ENCODE data around the gene PARP3. TPM values are rescaled to one million over a fixed set of nuclear protein-coding genes. Genes with fewer than 3 reads are reported as not detected.

PARP3 gene
- 10 to 100 TPM; 10.9 to 19.0 (median 11.4) TPM for total RNA-seq

- intact Hi-C loops (cut with DNase I; ENCODE audit: low total_unique reads) (loop anchor here (1.0 kb wide), 4 partner anchors 14 to 212 kb away; partner anchors contain the start of genes ABHD14B, DUSP7 and POC1A), in situ Hi-C loops (cut with MboI; ENCODE audit: low sequenced_read_pairs in 4 of 4) (loop anchor here in 2 of 4 donors (10.0 kb wide), 1 partner anchor 53 kb away; the partner anchor contains the start of gene RPL29 (in 2 of the 2))
- peak; percentile 75 to 81 for TF ChIP-seq POLR2A (IDR thresholded peaks at IDR 0.05)
- TF ChIP-seq, protein P1, sequence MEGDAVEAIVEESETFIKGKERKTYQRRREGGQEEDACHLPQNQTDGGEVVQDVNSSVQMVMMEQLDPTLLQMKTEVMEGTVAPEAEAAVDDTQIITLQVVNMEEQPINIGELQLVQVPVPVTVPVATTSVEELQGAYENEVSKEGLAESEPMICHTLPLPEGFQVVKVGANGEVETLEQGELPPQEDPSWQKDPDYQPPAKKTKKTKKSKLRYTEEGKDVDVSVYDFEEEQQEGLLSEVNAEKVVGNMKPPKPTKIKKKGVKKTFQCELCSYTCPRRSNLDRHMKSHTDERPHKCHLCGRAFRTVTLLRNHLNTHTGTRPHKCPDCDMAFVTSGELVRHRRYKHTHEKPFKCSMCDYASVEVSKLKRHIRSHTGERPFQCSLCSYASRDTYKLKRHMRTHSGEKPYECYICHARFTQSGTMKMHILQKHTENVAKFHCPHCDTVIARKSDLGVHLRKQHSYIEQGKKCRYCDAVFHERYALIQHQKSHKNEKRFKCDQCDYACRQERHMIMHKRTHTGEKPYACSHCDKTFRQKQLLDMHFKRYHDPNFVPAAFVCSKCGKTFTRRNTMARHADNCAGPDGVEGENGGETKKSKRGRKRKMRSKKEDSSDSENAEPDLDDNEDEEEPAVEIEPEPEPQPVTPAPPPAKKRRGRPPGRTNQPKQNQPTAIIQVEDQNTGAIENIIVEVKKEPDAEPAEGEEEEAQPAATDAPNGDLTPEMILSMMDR (IDR thresholded peaks at IDR 0.05 in 4 of 5, conservative IDR thresholded peaks at IDR 0.05 in 1 of 5): peak; percentile 98 to 100 (median 100)
- H3K4me1 ChIP-seq: peaks cover 23 to 29% of the 10 kb centered on the region in 2 donors
- no peaks in the 10 kb centered on the region for H3K27me3 ChIP-seq
- no peaks in the 10 kb centered on the region for H3K9me3 ChIP-seq
- DNase-seq (peak; percentile 100), ATAC-seq (peak; percentile 90 to 94)
- peaks cover 0 to 29% of the 10 kb centered on the region in 2 donors for H3K36me3 ChIP-seq
- H3K4me3 ChIP-seq: peak within 1 kb of the TSS; percentile 83 to 94 (median 90)
- H3K27ac ChIP-seq: peak within 1 kb of the TSS; percentile 92 to 100 (median 95)
Measured at GRCh38 chr3:51941798-51942602, at the start of gene PARP3, which contains the start of gene RRP9. Gene PARP3, plus strand, starts transcription at chr3:51942363. Its CDS starts 993 bp downstream, at chr3:51943356. Gene RRP9, minus strand, starts transcription at chr3:51941904. Its CDS starts 37 bp downstream, at chr3:51941867.

- intact Hi-C loops (cut with DNase I; ENCODE audit: low total_unique reads): no loop called here
- TF ChIP-seq, protein P1 (IDR thresholded peaks at IDR 0.05 in 4 of 5, conservative IDR thresholded peaks at IDR 0.05 in 1 of 5): no peak
- TF ChIP-seq POLR2A (IDR thresholded peaks at IDR 0.05): no peak
- in situ Hi-C loops (cut with MboI; ENCODE audit: low sequenced_read_pairs in 4 of 4): no loop called here
Measured at GRCh38 chr3:51894391-51894790, 47.8 kb upstream of the PARP3 start.

DNA sequence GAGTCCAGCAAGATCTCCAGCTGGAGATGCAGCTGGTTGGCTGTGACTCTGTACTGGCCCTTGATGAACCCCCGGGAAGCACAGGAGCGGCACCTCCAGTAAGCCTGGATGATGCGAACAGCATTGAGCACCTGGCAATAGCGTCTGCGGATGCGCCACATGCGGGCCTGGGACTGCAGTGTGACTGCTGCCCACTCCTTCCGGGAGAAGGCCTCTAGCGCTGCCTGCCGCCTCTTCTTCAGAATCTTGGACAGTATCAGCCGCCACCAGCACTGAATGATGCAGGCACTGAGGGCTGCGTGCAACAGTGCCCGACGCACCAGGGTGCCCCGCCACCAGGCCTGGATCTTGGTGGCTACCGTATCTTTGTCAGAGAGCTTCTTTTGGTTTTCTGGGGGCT, 47.2 kb upstream of the PARP3 start:
- intact Hi-C loops (cut with DNase I; ENCODE audit: low total_unique reads): no loop called here
- in situ Hi-C loops (cut with MboI; ENCODE audit: low sequenced_read_pairs in 4 of 4): no loop called here
- H3K27me3 ChIP-seq: no peaks in the 10 kb centered on the region

More at GRCh38 chr3:51894391-51894790, 47.8 kb upstream of the PARP3 start:
- Histone ChIP-seq H3K36me3 (no peaks in the 10 kb centered on the region), H3K27me3 (no peaks in the 10 kb centered on the region), H3K27ac (no peak overlapping the region), H3K4me1 (no peaks in the 10 kb centered on the region), H3K9me3 (no peaks in the 10 kb centered on the region), H3K4me3 (no peak overlapping the region)
- DNase-seq (no peak), ATAC-seq (no peak)

DNA sequence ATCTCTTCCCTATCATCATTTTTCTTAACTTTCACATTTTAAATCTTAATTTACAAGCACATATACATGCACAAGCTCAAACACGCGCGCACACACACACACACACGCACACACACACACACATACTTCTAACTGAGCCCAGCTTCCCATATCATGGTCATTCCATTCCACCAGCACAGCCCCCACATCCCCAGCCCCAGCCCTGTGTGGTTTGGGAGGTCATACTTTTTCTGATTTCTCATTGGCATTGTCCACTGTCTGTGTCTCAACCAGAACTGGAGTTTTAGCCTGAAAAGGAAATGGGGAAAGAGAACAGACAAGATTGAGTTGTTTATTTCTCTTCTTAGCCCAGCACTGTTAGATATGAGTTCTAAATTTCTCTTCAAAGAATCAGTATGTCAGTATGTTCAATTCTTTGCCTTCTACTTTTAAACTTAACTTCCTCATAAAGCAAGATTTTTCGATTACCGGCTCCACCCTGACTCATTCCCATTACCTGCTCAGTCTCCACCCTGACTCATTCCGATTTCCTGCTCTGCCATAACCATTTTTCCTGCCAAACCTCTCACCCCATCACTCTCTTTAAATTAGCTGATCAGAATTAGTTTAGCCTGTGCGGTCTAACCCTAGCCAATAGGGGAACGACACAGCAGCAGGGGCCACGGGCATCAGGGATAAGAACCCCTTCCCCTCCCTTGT, 45.4 kb upstream of the PARP3 start:
- no peaks in the 10 kb centered on the region for H3K9me3 ChIP-seq
- ATAC-seq (no peak), DNase-seq (no peak)
- no peak overlapping the region for H3K4me3 ChIP-seq
- in situ Hi-C loops (cut with MboI; ENCODE audit: low sequenced_read_pairs in 4 of 4): no loop called here
- no peak overlapping the region for H3K27ac ChIP-seq
- no peak for TF ChIP-seq POLR2A (IDR thresholded peaks at IDR 0.05)
- TF ChIP-seq, protein P1 (IDR thresholded peaks at IDR 0.05 in 4 of 5, conservative IDR thresholded peaks at IDR 0.05 in 1 of 5): no peak
- intact Hi-C loops (cut with DNase I; ENCODE audit: low total_unique reads): no loop called here
- H3K36me3 ChIP-seq: no peaks in the 10 kb centered on the region
- no peaks in the 10 kb centered on the region for H3K4me1 ChIP-seq
- no peaks in the 10 kb centered on the region for H3K27me3 ChIP-seq

More for the DNA sequence above, 47.2 kb upstream of the PARP3 start:
- no peaks in the 10 kb centered on the region for H3K36me3 ChIP-seq
- H3K4me3 ChIP-seq: no peak overlapping the region
- DNase-seq (no peak), ATAC-seq (no peak)
- no peaks in the 10 kb centered on the region for H3K4me1 ChIP-seq
- H3K27ac ChIP-seq: no peak overlapping the region
- H3K9me3 ChIP-seq: no peaks in the 10 kb centered on the region
- TF ChIP-seq, protein P1 (IDR thresholded peaks at IDR 0.05 in 4 of 5, conservative IDR thresholded peaks at IDR 0.05 in 1 of 5): no peak
- no peak for TF ChIP-seq POLR2A (IDR thresholded peaks at IDR 0.05)

Data from gastrocnemius medialis (tissue), 4 donors.